Measurements from ENCODE around the gene EPHB2.

The EPHB2 gene

DNA sequence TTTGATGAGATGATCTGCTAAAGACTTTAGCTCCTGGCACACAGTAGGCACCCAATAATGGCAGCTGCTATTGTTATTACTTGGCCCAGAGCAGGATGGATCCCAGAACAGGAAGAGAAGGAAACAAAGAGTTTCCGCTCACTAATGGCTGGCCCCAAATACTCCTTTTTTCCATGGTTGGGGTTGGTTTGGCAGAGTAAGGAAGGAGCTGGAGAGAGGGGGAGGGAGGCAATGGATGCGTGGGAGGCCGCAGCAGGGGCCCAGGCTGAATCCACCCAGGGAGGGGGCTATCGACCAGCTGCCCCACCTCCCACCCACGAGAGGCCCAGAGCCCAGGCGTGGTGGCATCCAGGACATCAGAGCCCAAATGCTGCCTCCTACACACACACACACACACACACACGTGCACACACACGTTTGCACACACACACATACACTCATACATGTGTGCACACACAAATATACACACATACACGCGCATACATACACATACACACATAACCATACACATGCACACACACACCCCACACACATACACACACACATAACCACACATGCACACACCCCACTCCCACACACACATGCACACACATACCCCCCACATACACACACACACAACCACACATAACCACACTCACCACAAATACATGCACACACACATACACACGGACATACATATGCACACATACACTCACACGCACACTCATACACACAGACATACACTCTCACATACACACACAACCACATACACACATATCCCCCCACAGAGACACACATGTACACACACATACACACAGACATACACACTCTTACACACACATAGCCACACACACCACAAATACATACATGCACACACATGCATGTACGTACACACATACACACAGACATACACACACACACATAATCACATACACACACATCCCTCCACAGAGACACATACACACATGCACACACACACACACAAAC lies 32.4 kb upstream of the EPHB2 start:
- Mint-ChIP-seq H3K4me1 (no peaks in the 10 kb centered on the region), H3K27me3 (peaks cover 11 to 14% of the 10 kb centered on the region in 2 donors), H3K27ac (no peak overlapping the region), H3K9me3 (no peaks in the 10 kb centered on the region), H3K4me3 (no peak overlapping the region), H3K36me3 (no peaks in the 10 kb centered on the region)
- DNase-seq = no peak
- ATAC-seq (replicated peaks) = no peak

DNA sequence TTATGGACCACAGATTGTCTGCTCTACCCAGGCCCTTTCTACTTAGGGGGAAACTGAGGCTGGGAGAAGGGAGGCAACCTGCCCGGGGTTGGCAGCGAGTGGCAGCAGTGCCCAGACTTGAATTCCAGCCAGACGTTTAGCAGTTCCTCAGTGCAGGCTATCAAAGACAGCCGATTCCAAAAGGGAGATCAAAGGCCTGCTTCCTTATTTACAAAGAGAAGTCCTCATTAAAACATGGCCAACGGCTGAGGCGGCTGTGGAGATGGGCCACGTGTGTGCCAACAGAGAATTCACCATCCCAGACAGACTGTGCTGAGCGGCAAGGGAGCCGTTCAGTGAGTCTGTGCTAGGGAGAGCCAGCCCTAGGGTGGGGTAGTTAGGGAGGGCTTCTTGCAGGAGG lies 29.9 kb upstream of the EPHB2 start:
- ATAC-seq (replicated peaks) (no peak), DNase-seq (no peak)
- Mint-ChIP-seq H3K4me1 (no peaks in the 10 kb centered on the region), H3K36me3 (no peaks in the 10 kb centered on the region), H3K9me3 (no peaks in the 10 kb centered on the region), H3K27me3 (peaks cover 17 to 22% of the 10 kb centered on the region in 2 donors), H3K4me3 (no peak overlapping the region), H3K27ac (no peak overlapping the region)

DNA sequence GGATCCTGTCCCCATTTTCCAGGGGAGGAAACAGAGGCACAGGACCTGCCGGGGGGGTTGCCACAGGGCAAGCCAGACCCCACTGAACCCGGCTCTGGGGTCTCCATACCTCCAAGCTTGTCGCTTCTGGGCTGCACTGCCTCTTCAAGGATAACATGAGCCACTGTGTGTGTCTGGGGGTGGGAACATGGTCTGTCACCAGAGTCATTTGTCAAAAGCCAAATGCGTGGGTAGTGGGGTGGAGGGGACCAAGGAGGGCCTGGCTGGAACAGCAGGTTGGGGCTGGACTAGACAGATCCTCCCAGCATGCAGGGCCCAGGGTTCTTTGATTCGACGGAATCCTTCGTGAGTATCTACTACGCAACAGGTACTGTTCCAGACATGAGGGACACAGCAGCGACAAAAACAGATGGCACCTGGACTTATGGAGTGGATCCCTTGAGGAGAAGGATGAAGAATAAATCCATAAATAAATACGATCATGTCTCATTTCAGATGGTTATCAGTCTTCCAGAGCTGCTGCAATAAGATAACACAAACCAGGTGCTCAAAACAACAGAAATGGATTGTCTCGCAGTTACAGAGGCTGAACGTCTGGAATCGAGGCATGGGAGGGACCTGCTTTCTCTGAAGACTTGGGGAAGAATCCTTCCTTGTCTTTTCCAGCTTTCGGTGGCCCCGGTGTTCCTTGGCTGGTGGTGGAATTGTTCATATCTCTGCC lies 28.9 kb upstream of the EPHB2 start:
- H3K9me3 Mint-ChIP-seq = no peaks in the 10 kb centered on the region
- DNase-seq = no peak

DNA sequence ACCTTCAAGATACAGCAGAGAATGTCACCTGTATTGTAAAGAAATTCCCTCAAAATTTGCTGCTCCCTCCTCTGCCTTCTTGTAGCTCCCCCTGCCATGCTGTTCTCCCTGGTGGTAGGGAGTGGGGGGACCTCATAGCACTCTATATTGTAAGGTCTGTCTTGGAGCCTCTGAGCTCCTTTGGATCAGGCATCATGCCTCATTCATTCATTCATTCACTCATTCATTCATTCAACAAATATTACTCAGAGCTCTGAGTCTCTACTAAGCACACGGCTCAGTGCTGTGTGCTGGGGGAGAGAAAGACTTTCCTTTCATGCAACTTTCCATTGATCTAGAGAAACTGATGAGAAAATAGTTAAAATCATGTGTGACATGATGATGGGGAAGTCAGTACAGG lies 27.1 kb upstream of the EPHB2 start:
- Mint-ChIP-seq H3K27ac (no peak overlapping the region), H3K4me3 (no peak overlapping the region), H3K27me3 (peaks cover 28 to 36% of the 10 kb centered on the region in 2 donors), H3K9me3 (no peaks in the 10 kb centered on the region), H3K36me3 (no peaks in the 10 kb centered on the region), H3K4me1 (no peaks in the 10 kb centered on the region)
- no peak for DNase-seq
- ATAC-seq (replicated peaks) = no peak

More for the DNA sequence above, 28.9 kb upstream of the EPHB2 start:
- H3K27me3 Mint-ChIP-seq = peaks cover 21 to 28% of the 10 kb centered on the region in 2 donors
- no peak overlapping the region for H3K4me3 Mint-ChIP-seq
- H3K36me3 Mint-ChIP-seq = no peaks in the 10 kb centered on the region
- H3K27ac Mint-ChIP-seq = no peak overlapping the region
- no peaks in the 10 kb centered on the region for H3K4me1 Mint-ChIP-seq
- no peak for ATAC-seq (replicated peaks)

DNA sequence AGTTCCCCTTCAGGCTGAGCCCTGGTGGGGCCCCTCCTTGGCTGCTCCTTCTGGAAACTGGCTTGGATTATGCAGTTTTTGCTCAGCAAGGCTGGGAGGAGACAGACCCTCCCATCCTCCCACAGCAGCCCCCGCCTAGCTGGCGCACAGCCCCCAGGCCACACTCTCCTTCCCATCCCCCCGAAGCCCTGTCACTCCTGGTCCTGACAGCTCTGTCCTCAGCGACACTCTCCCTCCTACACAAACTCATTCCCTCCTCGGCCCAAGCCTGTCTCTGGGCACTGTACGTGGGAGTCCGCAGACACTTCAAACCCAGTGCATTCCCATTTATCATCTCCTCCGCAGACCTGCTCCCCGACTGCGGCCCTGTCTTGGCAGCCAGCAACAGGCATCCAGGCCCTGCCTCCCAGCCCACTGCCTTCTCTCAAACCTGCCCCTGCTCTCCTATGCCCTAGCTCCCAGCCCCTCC lies 25.0 kb upstream of the EPHB2 start:
- no peaks in the 10 kb centered on the region for H3K4me1 Mint-ChIP-seq
- ATAC-seq (replicated peaks) = no peak
- no peak overlapping the region for H3K4me3 Mint-ChIP-seq
- no peaks in the 10 kb centered on the region for H3K9me3 Mint-ChIP-seq
- no peak overlapping the region for H3K27ac Mint-ChIP-seq
- no peak for DNase-seq
- H3K27me3 Mint-ChIP-seq = peaks cover 33 to 36% of the 10 kb centered on the region in 2 donors
- no peaks in the 10 kb centered on the region for H3K36me3 Mint-ChIP-seq

DNA sequence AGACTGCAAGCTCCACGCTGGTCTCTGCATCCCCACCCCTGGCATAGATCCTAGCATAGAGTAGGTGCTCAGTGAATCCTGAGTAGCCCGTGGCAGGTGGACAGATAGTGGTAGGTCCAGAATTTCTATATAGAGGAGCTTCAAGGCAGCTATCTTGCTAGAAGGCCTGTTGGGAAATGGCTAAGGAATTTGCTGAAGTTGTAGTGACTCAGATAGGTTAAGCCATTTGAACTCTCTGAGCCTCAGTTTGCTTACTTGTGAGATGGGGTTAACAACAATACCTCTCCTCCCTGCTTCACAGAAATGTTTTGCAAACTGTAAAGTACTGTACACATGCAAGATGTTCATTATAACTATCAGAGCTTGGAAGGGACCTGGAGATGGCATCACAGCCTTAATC lies 23.4 kb upstream of the EPHB2 start:
- H3K36me3 Mint-ChIP-seq = no peaks in the 10 kb centered on the region
- no peaks in the 10 kb centered on the region for H3K9me3 Mint-ChIP-seq
- ATAC-seq (replicated peaks) = no peak
- H3K4me1 Mint-ChIP-seq = no peaks in the 10 kb centered on the region
- H3K27ac Mint-ChIP-seq = no peak overlapping the region
- no peak overlapping the region for H3K4me3 Mint-ChIP-seq
- no peak for DNase-seq
- peaks cover 33 to 36% of the 10 kb centered on the region in 2 donors for H3K27me3 Mint-ChIP-seq

DNA sequence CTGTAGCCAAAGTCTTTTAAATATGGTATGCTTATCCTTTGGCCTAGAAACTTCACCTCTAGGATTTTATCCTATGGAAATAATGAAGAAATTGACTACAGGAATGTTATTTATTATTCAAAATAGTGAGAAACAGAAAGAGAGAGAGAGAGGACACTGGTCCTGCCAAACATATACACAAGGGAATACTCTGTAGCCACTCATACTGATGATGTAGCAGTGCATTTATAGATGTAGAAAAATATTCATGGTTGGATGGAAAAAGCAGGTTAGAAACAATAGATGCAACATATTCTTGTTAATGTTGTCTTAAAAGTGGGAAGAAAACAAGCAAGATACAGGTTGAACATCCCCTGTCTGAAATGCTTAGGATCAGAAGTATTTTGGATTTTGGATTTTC lies 22.2 kb upstream of the EPHB2 start:
- H3K27me3 Mint-ChIP-seq = peaks cover 33 to 47% of the 10 kb centered on the region in 2 donors
- no peak for ATAC-seq (replicated peaks)
- no peak overlapping the region for H3K27ac Mint-ChIP-seq
- no peaks in the 10 kb centered on the region for H3K36me3 Mint-ChIP-seq
- H3K4me1 Mint-ChIP-seq = no peaks in the 10 kb centered on the region
- H3K9me3 Mint-ChIP-seq = no peaks in the 10 kb centered on the region
- no peak overlapping the region for H3K4me3 Mint-ChIP-seq
- DNase-seq = no peak

DNA sequence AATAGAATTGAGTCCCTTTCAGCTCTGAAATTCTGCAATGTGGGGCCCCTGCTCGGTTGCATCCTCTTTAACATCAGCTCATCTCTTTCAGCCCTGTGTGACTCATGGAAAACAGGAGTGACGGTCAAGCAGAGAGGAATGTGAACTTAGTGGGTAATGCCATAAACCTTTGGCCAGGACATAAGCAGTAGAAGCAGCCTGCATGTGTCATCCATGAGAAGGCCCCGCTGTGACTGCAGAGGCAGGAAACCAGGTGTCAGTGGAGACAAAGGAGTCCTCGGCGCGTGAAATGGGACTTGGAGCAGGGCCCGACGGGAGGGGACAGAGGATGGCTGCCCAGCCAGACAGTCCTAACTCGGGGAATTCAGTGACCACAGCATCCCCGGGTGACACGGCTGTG lies 21.1 kb upstream of the EPHB2 start:
- Mint-ChIP-seq H3K36me3 (no peaks in the 10 kb centered on the region), H3K27ac (no peak overlapping the region), H3K4me1 (no peaks in the 10 kb centered on the region), H3K27me3 (peaks cover 22 to 37% of the 10 kb centered on the region in 2 donors), H3K9me3 (no peaks in the 10 kb centered on the region), H3K4me3 (no peak overlapping the region)
- ATAC-seq (replicated peaks) (no peak), DNase-seq (no peak)

DNA sequence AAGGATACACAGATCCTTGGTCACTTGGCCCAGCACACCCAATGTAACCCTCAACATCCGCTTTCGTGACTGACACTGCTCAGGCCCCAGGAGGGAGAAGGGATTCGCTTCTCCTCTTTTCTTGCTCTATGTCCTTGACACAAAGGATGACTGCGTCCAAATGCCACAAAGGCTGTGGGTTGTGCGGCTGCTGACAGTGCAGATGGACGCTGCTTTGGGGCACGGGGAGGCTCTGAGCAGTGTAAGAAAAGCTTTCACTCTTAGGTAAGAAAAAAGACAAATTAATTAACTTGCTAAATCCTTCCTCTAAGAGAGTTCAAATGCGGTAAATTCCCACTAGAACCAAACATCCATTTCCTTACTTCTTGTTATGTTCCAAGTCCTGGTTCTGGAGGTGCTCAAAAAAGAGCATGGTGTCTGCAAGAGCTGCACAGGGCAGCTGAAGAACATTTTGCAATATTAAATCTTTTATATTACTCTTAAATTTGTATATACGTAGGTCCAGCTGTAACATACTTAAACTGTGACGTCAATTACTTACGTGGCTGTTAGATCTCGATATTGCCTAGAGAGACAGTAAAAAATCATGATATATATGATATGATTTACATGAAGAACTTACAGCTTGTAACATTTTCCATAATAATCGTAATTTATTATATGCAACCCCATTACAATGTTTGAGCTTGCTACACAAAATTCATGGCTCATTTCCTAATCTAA lies 19.4 kb upstream of the EPHB2 start:
- Mint-ChIP-seq H3K4me3 (no peak overlapping the region), H3K27ac (no peak overlapping the region), H3K36me3 (no peaks in the 10 kb centered on the region), H3K4me1 (no peaks in the 10 kb centered on the region), H3K9me3 (no peaks in the 10 kb centered on the region), H3K27me3 (peaks cover 21 to 29% of the 10 kb centered on the region in 2 donors)
- DNase-seq (no peak), ATAC-seq (replicated peaks) (no peak)

DNA sequence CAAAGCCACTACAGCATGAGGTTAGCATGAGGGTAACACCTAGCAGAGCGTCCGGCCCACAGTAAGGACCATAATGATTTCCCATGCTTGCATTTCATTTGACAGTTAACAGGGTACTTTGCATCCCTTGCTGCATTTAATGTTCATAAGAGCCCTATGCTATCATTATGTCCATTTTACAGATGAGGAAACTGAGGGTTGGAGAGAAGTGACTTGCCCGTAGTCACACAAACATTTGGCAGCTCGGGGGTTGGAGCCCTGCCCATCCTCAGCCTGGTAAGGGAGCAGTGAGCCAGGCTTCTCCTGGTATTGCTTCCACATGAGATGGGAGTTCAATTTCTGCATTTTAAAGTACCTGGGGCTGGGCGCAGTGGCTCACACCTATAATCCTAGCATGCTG lies 16.5 kb upstream of the EPHB2 start:
- H3K4me1 Mint-ChIP-seq = no peaks in the 10 kb centered on the region
- no peak overlapping the region for H3K4me3 Mint-ChIP-seq
- no peak overlapping the region for H3K27ac Mint-ChIP-seq
- peaks cover 0 to 2% of the 10 kb centered on the region in 2 donors for H3K9me3 Mint-ChIP-seq
- no peaks in the 10 kb centered on the region for H3K36me3 Mint-ChIP-seq
- H3K27me3 Mint-ChIP-seq = peaks cover 16 to 29% of the 10 kb centered on the region in 2 donors
- ATAC-seq (replicated peaks) = no peak
- no peak for DNase-seq

DNA sequence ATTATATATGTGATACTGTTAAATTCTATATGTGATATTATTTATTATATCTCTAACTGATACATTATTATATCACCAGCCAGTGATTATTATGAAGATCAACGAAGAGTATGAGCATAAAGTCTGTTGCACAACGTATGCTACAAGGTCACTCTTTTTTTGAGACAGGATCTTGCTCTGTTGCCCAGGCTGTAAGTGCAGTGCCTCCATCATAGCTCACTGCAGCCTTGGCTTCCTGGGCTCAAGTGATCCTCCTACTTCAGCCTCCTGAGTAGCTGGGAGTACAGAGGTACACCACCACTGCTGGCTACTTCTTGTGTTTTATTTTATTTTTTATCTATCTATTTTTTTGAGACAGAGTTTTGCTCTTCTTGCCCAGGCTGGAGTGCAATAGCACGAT lies 14.0 kb upstream of the EPHB2 start:
- Mint-ChIP-seq H3K27ac (no peak overlapping the region), H3K9me3 (peaks cover 0 to 3% of the 10 kb centered on the region in 2 donors), H3K4me3 (no peak overlapping the region), H3K4me1 (no peaks in the 10 kb centered on the region), H3K27me3 (peaks cover 17 to 35% of the 10 kb centered on the region in 2 donors), H3K36me3 (no peaks in the 10 kb centered on the region)
- no peak for ATAC-seq (replicated peaks)
- DNase-seq = no peak

DNA sequence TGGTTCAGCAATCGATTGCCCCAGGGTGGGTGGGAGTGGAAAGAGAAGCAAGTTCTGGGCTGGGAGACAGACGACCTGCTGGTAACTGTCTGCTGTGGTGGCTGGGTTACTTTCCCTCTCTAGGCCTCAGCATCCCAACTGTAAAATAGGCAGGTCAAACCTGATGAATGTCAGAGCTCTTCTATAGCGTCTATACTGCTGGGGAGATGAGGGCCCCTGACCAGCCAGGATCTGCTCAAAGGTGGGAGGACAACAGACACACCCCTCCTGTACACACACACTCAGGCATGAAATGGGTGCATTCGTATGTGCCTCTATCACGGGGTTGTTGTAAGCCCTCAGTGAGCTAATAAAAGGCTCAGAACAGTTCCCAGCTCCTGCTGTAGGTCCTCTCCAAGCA lies 12.7 kb upstream of the EPHB2 start:
- no peak for ATAC-seq (replicated peaks)
- Mint-ChIP-seq H3K9me3 (peaks cover 0 to 3% of the 10 kb centered on the region in 2 donors), H3K4me3 (no peak overlapping the region), H3K36me3 (no peaks in the 10 kb centered on the region), H3K27ac (no peak overlapping the region), H3K27me3 (peaks cover 24 to 35% of the 10 kb centered on the region in 2 donors), H3K4me1 (no peaks in the 10 kb centered on the region)
- no peak for DNase-seq

DNA sequence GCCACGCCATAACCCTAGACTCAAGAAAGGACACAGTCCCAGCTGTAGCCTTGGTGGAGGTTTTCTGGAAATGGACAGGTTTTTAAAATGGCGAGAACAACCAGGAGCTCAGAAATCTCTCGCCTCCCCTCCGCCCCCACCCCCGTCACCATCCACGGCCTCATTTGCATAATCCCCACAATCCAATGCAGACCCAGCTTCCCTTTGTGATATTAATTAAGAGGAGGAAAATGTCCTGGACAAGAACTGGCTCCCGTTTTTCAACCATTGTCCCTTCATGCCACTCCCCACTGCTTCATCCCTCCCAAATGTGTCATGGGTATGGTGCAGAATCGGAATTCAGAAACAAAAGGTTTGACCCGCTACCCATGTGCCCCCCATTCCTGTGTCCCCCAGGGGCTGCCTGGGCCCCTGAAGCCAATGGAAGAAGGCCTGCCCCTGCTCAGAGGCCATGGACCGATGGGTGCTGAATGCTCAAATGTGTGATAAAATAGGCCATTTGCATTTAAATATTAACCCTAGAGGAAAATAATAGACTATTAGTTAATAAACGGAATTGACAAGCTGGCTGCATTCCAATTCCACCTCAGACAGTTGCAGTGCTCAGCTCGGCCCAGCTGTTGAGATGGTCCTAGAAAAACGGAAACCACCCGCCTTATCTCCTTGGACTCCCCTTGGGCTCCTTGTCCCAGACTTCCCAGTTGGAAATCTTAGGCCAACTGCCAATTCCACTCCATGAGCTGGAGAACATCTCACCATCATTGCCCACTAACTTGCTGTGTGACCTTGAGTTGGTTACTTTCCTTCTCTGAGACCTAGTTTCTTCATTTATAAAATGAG lies 10.7 kb upstream of the EPHB2 start:
- H3K4me3 Mint-ChIP-seq = no peak overlapping the region

More for the DNA sequence above, 10.7 kb upstream of the EPHB2 start:
- ATAC-seq (replicated peaks) = no peak
- Mint-ChIP-seq H3K27me3 (peaks cover 31 to 42% of the 10 kb centered on the region in 2 donors), H3K27ac (no peak overlapping the region), H3K9me3 (peaks cover 0 to 3% of the 10 kb centered on the region in 2 donors), H3K4me1 (no peaks in the 10 kb centered on the region), H3K36me3 (no peaks in the 10 kb centered on the region)
- no peak for DNase-seq
